Skeletal muscle satellite cell (primary cell): ENCODE results near the gene DELE1.

ENCODE experiments used
- H3K27me3 ChIP-seq: 2 replicates; pipeline ENCODE4 v1.7.0; 2013; ENCODE audit warnings: low read length; ENCODE audit not compliant: control insufficient read depth, insufficient read depth
- H3K36me3 ChIP-seq: 2 replicates; pipeline ENCODE4 v1.7.0; 2013; ENCODE audit warnings: mild to moderate bottlenecking, control low read depth, low read length; ENCODE audit not compliant: insufficient read depth
- H3K4me1 ChIP-seq: 2 replicates; pipeline ENCODE4 v1.7.0; 2013; ENCODE audit warnings: low read length; ENCODE audit not compliant: control insufficient read depth, insufficient read depth
- H3K4me2 ChIP-seq: 2 replicates; pipeline ENCODE4 v1.7.0; 2013; ENCODE audit warnings: mild to moderate bottlenecking, low read length
- H3K4me3 ChIP-seq: 2 replicates; pipeline ENCODE4 v1.7.0; 2013; ENCODE audit warnings: low read length
- H3K9ac ChIP-seq: 2 replicates; pipeline ENCODE4 v1.7.0; 2013; ENCODE audit warnings: mild to moderate bottlenecking, low read depth, low read length, moderate library complexity
- H3K9me3 ChIP-seq: replicated peaks from 2 replicates; pipeline ENCODE4 v1.7.0; 2013; ENCODE audit warnings: mild to moderate bottlenecking, control low read depth, low read length

DELE1 gene

DNA sequence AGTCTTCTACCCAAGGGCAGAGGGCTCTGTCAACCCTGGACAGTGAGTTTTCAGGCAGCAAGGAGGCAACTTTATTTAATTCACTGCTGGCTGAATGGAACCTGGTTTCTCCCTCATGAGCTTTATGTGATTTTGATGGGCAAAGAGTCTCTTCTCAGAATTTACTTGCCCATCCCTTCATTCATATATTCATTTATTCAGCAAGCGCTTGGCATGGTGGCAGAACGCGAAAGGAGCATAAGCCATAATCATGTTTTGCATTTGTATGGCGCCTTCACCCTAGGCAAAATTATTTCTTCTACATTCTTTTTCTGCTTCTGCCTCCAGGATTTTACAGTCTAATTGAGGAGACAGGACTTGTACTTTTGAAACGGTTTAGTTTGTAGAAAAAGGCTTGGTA, 8.0 kb downstream of the DELE1 start:
- H3K27me3 ChIP-seq, result no peaks in the 10 kb centered on the region
- H3K36me3 ChIP-seq, result peaks cover 90% of the 10 kb centered on the region
- no peak overlapping the region for H3K4me2 ChIP-seq
- H3K4me3 ChIP-seq, result no peak overlapping the region
- H3K9ac ChIP-seq, result no peak overlapping the region
- no peaks in the 10 kb centered on the region for H3K4me1 ChIP-seq
- no peaks in the 10 kb centered on the region for H3K9me3 ChIP-seq

DNA sequence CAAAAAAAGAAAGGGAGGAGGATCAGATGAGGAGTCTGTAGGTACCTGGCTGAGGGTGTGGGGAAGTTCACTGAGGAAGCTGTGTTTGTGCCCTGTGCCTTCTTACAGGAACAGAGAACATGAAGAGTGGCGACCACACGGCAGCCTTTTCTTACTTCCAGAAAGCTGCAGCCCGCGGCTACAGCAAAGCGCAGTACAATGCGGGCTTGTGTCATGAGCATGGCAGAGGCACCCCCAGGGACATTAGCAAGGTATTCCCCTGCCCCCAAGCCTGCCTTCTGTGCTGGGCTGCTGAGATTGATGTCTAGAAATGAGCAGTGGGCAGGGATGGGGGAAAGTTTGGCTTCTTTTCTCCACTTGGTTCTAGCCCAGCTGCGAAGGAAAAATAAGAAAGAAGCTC, 9.5 kb downstream of the DELE1 start:
- no peak overlapping the region for H3K4me3 ChIP-seq
- H3K9me3 ChIP-seq, result no peaks in the 10 kb centered on the region
- no peaks in the 10 kb centered on the region for H3K27me3 ChIP-seq
- H3K9ac ChIP-seq, result no peak overlapping the region
- peaks cover 88% of the 10 kb centered on the region for H3K36me3 ChIP-seq
- no peak overlapping the region for H3K4me2 ChIP-seq
- no peaks in the 10 kb centered on the region for H3K4me1 ChIP-seq

DNA sequence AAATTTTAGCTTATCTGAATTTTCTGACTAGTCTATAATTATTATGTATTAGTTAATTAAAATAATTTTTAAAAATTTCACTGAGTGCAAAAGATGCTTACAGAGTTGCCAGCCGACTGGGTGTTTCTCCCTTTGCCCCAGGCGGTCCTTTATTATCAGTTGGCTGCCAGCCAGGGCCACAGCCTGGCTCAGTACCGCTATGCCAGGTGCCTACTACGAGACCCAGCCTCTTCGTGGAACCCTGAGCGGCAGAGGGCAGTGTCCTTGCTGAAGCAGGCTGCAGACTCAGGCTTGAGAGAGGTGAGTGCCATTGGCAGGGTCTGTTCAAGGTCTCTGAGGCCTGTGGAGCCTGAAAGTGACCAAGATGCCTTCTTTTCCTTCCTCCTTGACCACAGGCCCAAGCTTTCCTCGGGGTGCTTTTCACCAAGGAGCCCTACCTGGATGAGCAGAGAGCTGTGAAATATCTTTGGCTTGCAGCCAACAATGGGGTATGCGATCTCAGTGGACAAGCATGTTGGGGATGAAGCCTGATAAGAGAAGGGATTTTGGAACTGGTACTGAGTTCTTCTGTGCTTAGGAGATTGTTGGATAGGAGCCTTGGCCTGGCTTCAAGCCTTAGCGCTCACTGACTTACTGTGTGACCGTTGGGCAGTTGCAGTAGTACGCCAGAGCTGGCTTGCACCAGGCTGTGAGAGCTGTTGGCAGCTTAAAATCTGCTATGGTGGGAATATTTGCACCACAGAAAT, 10.6 kb downstream of the DELE1 start:
- H3K9me3 ChIP-seq, result no peaks in the 10 kb centered on the region
- H3K4me3 ChIP-seq, result no peak overlapping the region
- H3K36me3 ChIP-seq, result peaks cover 87% of the 10 kb centered on the region

DNA sequence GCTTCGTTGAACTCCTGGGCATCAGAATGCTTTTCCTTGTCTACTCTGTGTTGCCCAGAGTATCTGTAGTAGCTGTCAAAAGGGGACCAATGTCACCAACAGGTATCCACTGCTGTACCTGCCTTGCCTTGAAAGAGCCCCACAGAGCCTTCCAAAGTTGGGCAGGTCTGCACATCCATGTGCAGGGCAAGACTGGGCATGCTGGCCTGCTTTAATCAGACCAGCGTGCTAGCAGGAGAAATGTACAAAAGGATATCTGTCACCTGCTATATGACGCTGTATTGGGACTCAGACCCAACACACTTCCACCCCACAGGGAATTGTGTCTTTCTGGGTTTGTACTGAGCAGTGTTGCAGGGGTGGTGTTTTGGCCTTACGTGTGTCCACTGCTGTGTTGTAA, 11.9 kb downstream of the DELE1 start:
- Histone ChIP-seq H3K9ac (no peak overlapping the region), H3K4me1 (no peaks in the 10 kb centered on the region), H3K4me3 (no peak overlapping the region), H3K27me3 (no peaks in the 10 kb centered on the region), H3K36me3 (peaks cover 83% of the 10 kb centered on the region), H3K9me3 (no peaks in the 10 kb centered on the region), H3K4me2 (no peak overlapping the region)

More for the DNA sequence above, 10.6 kb downstream of the DELE1 start:
- Histone ChIP-seq H3K27me3 (no peaks in the 10 kb centered on the region), H3K9ac (no peak overlapping the region), H3K4me2 (no peak overlapping the region), H3K4me1 (no peaks in the 10 kb centered on the region)

DNA sequence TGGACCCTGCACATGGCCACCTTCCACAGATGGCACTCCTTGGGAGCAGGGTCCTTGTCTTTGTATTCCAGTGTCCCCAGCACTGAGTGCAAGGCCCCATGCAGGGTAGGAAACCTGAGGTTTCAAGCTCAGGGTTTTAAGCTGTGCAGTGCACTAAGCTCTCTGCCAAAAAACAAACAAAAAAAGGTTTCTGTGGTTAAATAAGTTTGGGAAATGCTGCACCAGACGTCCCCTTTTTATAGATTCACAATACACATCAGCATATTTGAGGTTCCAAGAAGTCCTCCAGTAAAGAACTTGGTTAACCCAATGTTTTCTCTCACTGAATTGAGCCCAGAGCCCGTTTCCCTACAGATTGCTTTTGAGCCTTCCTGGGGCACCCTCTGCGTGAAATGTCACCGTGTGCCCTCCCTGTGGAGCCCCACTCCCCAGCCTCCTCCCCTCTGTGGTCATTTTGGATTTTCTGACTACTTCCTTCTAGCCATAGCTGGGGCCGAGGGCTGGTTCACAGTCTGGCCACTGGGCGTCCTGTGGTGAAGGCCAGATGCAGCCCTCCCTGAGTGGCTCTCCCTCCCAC, 17.1 kb downstream of the DELE1 start:
- Histone ChIP-seq H3K27me3 (peaks cover 18% of the 10 kb centered on the region), H3K4me3 (no peak overlapping the region), H3K4me1 (peaks cover 15% of the 10 kb centered on the region), H3K36me3 (peaks cover 34% of the 10 kb centered on the region), H3K9me3 (no peaks in the 10 kb centered on the region), H3K9ac (no peak overlapping the region), H3K4me2 (no peak overlapping the region)

DNA sequence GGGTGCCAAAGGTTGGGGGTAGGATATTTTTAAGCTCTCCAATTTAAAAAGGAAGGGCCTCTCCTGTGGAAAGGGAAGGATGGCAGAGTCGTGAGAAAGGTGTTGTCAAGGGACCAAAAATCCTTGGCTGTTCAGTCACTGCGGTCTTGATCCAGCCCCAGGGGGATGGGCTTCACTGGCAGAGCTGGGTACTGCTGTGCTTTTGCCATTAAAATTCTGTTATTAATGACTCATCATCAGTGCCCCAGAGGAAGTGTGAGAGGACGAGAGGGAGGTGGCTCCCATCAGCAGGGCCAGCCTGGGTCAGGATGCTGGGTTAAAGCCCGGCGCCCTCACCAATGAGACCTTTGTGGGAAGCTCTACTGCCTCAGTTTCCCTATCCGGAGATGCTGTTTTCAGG, 17.6 kb downstream of the DELE1 start:
- H3K36me3 ChIP-seq, result peaks cover 31% of the 10 kb centered on the region

DNA sequence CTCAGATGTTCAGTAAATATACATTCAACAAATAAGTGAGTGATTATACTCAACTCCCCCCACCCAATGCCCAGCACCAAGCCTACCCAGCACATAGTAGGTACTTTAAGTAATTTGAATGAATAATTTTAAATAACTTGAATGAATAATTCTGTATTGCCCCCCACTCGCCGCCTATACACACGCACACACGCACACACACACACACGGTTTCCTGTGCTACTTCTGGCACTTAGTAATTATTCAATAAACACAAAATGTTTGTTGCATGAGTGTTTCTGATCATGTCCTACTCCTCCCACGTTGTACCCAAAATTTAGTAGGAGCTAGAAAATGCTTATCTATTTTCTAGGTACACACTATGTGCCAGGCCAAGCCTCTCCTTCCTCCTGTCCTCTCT, 18.1 kb downstream of the DELE1 start:
- Histone ChIP-seq H3K4me1 (peaks cover 15% of the 10 kb centered on the region), H3K9ac (no peak overlapping the region), H3K27me3 (peaks cover 20% of the 10 kb centered on the region), H3K4me2 (no peak overlapping the region), H3K4me3 (no peak overlapping the region), H3K9me3 (no peaks in the 10 kb centered on the region), H3K36me3 (peaks cover 26% of the 10 kb centered on the region)

More for the DNA sequence above, 17.6 kb downstream of the DELE1 start:
- Histone ChIP-seq H3K9ac (no peak overlapping the region), H3K4me1 (peaks cover 15% of the 10 kb centered on the region), H3K4me2 (no peak overlapping the region), H3K27me3 (peaks cover 20% of the 10 kb centered on the region), H3K4me3 (no peak overlapping the region), H3K9me3 (no peaks in the 10 kb centered on the region)

DNA sequence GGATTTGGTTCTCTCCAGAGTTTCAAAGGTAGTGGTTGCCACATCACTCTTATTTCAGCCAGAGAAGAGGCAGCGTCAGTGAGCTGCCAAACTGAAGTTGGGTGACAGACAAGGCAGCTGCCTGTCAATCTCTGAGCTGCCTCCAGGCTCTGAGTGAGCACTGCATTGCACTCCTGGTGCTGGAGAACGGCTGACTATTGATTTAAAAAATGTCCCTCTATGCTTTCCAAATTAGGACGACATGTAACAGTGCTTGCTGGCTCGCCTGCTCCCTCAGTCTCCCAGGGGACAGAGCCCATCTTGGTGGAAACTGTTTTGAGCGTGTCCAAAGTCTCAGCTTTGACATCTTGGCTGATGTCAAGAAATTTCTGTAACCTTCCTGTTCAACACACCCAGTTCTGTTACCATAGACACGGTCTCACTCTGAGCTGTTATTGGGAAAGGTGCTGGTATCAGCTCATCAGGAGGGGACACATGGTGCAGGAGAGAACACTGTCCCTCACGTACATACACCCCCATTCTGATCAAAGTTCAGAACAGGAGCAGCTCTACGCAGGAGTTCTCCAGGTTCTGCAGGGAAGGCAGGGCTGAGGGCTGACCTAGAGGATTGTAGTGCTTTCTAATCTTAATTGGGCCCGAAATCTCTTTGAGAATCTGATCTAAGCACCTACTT, 18.6 kb downstream of the DELE1 start:
- H3K9ac ChIP-seq, result no peak overlapping the region
- H3K4me3 ChIP-seq, result no peak overlapping the region
- H3K4me1 ChIP-seq, result peaks cover 15% of the 10 kb centered on the region
- no peak overlapping the region for H3K4me2 ChIP-seq
- no peaks in the 10 kb centered on the region for H3K9me3 ChIP-seq
- peaks cover 21% of the 10 kb centered on the region for H3K36me3 ChIP-seq
- peaks cover 20% of the 10 kb centered on the region for H3K27me3 ChIP-seq

DNA sequence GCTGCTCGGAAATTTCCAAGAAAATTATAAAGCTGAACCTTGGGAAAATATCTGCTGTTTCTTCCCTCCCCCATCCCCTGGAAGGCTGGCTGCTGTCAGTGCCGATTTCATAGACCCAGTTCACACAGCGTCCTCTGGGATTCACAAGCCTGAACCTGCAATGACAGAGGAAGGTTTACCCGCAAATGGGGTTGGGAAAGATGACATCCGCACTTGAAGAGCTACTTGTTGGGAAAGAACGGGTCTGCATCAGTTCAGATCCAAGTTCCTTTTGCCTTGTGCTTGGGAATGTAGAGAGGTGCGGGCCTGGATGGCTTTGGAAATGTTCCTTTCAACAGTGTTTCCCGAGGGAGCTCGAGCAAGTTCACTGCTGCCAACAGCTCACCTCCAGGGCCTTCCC, 20.4 kb downstream of the DELE1 start:
- H3K27me3 ChIP-seq, result peaks cover 24% of the 10 kb centered on the region
- peaks cover 15% of the 10 kb centered on the region for H3K4me1 ChIP-seq
- peaks cover 9% of the 10 kb centered on the region for H3K36me3 ChIP-seq
- no peak overlapping the region for H3K9ac ChIP-seq
- H3K9me3 ChIP-seq, result no peaks in the 10 kb centered on the region
- no peak overlapping the region for H3K4me2 ChIP-seq
- H3K4me3 ChIP-seq, result no peak overlapping the region

DNA sequence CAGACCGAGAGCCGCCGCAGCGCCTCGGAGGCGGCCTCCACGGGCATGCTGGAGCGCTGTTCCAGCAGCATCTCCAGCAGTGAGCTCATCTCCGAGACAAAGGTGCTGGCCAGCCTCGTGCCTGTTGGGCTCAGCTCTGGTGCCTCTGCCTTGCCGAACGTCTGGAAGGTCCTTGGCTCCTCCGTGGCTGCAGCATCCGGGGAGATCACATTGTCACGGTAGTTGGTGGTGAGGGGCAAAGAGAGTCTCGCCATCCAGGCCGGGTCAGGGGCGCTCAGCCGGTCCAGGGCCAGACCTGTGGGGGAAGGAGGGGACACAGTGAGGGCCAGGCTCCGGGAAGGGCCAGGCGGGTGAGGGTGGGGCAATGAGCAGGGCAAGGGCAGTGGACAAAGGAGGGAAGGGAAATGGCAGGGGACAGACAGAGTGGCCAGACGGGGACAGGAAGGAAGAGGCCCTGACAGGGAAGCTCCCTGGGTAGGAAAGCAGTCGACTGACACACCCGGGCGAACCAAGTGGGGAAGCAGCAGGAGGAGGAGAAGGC, 21.9 kb downstream of the DELE1 start:
- Histone ChIP-seq H3K4me1 (peaks cover 15% of the 10 kb centered on the region), H3K4me3 (no peak overlapping the region), H3K9ac (no peak overlapping the region), H3K36me3 (no peaks in the 10 kb centered on the region), H3K4me2 (no peak overlapping the region), H3K9me3 (no peaks in the 10 kb centered on the region), H3K27me3 (peaks cover 24% of the 10 kb centered on the region)

DNA sequence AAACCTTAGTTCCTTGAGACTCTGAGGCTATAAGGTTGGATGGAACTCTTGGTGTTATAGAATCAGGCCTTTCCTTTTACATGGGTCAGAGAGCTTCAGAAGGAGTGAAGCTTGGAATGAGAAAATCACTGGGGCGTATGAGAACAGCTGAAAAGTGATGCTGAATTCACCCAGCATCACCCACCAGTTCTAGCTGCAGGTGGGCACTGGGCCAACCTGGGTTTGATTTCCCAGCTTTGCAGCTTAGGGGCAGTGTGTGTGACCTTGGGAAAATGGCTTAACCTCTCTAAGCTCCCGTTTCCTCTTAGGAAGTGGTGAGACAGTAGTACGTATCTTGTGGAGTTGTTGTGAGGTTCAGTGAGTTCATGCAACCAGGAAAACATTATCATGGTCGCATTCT, 23.6 kb downstream of the DELE1 start:
- peaks cover 4% of the 10 kb centered on the region for H3K4me1 ChIP-seq

More for the DNA sequence above, 23.6 kb downstream of the DELE1 start:
- Histone ChIP-seq H3K36me3 (no peaks in the 10 kb centered on the region), H3K9ac (no peak overlapping the region), H3K4me3 (no peak overlapping the region), H3K4me2 (no peak overlapping the region), H3K27me3 (peaks cover 30% of the 10 kb centered on the region), H3K9me3 (no peaks in the 10 kb centered on the region)
